K562 (cell line): Measurements from ENCODE around the gene GPR55.

Source experiments
- FOXM1 ChIP-seq, 2 experiments: fragments of 450-650 bp in 1 of 2; sonication (generic) in 1 of 2; formaldehyde crosslinking in 1 of 2; IDR thresholded peaks; 2 replicates each; pipeline versions ENCODE4 v1.6.1 to v1.9.0; 2017 to 2022; ENCODE audit warnings: low read depth in 2 of 2, mild to moderate bottlenecking in 2 of 2, missing genetic modification reagents in 1 of 2, moderate library complexity in 1 of 2
- KLF16 ChIP-seq: IDR thresholded peaks from 2 replicates; pipeline ENCODE4 v1.6.1; 2016; ENCODE audit warnings: antibody characterized with exemption
- POLR3G ChIP-seq: IDR thresholded peaks from 2 replicates; pipeline ENCODE4 v1.6.1; 2011; ENCODE audit not compliant: insufficient read length, insufficient replicate concordance; ENCODE audit errors: extremely low read depth
- TF ChIP-seq, protein P1 (sequence below): conservative IDR thresholded peaks from 2 replicates; pipeline ENCODE4 v1.6.1; 2011; ENCODE audit warnings: low read depth, mild to moderate bottlenecking, low read length; ENCODE audit not compliant: control insufficient read depth

DNA sequence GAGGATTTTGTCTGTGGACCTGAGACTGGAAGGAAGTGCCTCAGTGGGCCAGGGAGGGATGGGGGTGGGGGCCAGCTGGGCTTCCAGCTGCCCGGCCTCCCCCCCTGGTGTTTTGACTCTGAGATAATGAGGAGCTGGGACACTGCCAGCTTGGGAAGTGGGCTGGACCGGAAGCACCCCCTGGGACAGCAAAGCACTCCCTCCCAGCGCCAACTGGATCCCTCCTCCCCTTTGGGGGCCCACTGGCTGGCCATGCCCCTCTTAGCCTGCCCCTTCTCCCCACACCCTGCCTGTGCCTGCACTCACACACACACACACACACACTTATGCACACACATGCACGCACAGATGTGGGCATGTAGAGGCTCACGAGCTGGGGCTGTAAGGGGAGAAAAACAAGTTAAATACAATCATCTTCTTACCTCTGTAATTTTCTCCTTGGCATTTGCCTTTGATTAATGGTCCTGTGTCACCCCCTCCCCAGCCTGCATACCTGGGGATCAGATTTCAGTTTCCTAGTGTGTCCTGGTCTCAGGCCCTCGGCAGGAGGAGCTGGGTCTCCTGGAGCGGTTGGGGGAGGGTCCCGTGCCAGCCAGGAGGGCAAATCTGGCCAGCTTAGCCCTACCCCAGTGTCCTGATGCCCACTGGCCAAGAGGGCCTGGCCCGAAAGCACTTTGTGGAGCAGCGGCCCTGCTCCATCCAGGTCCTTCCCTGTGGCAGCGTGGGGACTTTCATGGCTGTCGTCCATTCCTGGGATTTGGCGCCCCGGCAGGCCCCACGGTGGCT, 56.7 kb downstream of the GPR55 start:
- TF ChIP-seq KLF16 = no peak
- TF ChIP-seq FOXM1 (IDR thresholded peaks at IDR 0.05; ENCODE audit: low read depth) = no peak
- no peak for TF ChIP-seq FOXM1 (CRISPR knock-in tag; IDR thresholded peaks at IDR 0.05; ENCODE audit: low read depth)
- no peak for TF ChIP-seq POLR3G
- TF ChIP-seq, protein P1, sequence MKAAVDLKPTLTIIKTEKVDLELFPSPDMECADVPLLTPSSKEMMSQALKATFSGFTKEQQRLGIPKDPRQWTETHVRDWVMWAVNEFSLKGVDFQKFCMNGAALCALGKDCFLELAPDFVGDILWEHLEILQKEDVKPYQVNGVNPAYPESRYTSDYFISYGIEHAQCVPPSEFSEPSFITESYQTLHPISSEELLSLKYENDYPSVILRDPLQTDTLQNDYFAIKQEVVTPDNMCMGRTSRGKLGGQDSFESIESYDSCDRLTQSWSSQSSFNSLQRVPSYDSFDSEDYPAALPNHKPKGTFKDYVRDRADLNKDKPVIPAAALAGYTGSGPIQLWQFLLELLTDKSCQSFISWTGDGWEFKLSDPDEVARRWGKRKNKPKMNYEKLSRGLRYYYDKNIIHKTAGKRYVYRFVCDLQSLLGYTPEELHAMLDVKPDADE = no peak
